Measurements from ENCODE around the gene ATAT1. TPM values are rescaled to one million over a fixed set of nuclear protein-coding genes. Genes with fewer than 3 reads are reported as not detected.
A peak's percentile ranks its signal among the peaks of the same experiment; 100 is the strongest.
"Not testable (repeated sequence)": the region's sequence is repeated elsewhere in the genome, so short reads cannot be mapped to it uniquely, and the experiment has no call there.

The ATAT1 gene
- total RNA-seq, 2 experiments from 2014 or later, result 7.6 to 8.7 TPM

DNA sequence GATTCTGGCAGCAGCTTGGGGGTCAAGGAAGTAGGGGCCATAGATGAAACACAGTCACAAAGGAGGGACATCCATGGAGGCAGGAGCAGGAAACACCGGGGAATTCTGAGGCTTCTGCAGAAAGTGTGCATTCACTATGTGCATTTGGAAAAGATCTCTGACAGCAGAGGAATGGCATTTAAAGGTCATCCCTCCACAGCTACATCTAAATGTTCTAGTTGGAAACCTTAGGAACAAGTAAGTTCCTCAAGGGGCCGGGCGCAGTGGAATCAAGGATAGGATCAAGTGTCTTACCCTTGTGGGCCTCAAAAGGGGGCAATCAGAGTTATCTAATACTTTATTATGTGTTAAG lies 29.0 kb downstream of the ATAT1 start:
- H3K9me3 Mint-ChIP-seq, result no peaks in the 10 kb centered on the region
- POLR2A ChIA-PET, result no interaction called here
- CTCF ChIA-PET, result interaction anchor here (1.1 kb wide), 1 partner anchor 75 kb away, joined by 3 read pairs; no protein-coding TSS in a partner anchor
- DNase-seq, result no peak
- H3K27ac Mint-ChIP-seq, result no peak overlapping the region
- no peaks in the 10 kb centered on the region for H3K4me1 Mint-ChIP-seq (ENCODE audit: low read depth)
- intact Hi-C loops (cut with micrococcal nuclease), result no loop called here
- peaks cover 34% of the 10 kb centered on the region for H3K36me3 Mint-ChIP-seq
- H3K27me3 Mint-ChIP-seq, result no peaks in the 10 kb centered on the region
- no peak overlapping the region for H3K4me3 Mint-ChIP-seq

DNA sequence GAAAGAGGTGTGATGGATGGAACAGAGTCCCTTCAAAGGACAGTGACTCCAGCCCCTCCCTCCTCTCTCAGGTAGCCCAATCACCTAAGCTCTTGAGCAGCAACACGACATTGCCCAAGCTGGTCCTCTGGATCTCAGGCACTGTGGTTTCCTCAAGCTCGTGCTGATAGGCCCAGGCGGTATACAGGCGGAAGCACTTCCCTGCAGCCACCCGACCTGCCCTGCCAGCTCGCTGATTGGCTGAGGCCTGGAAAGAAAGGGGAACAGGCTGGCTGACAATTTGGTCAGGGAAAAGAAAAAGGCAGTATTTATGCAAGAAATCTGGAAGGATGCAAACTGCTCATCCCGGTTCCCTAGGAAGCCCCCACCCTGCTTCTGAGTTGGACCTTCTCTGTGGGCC lies 29.8 kb downstream of the ATAT1 start:
- peaks cover 33% of the 10 kb centered on the region for H3K36me3 Mint-ChIP-seq

DNA sequence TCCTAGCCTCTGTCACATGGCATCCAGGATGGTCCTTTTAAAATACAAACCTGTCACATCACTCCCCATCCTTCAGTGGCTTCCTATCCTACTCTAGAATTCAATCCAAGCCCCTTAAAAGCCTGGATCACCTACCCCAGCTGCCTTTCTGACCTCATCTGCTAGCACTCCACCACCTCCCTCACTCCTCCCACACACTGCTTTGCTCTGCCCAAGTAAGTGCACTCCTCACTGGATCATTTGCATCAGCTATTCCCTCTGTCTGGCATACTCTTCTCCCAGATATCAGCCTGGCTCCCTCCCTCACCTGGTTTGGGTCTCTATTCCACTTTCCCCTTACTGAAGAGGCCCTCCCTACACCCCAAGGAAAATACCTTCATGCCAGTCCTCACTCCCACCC lies 30.8 kb downstream of the ATAT1 start:
- H3K27ac Mint-ChIP-seq, result no peak overlapping the region
- POLR2A ChIA-PET, result no interaction called here
- peaks cover 37% of the 10 kb centered on the region for H3K36me3 Mint-ChIP-seq
- CTCF ChIA-PET, result no interaction called here
- no peaks in the 10 kb centered on the region for H3K4me1 Mint-ChIP-seq (ENCODE audit: low read depth)
- H3K9me3 Mint-ChIP-seq, result no peaks in the 10 kb centered on the region
- H3K27me3 Mint-ChIP-seq, result no peaks in the 10 kb centered on the region
- intact Hi-C loops (cut with micrococcal nuclease), result no loop called here
- H3K4me3 Mint-ChIP-seq, result no peak overlapping the region
- DNase-seq, result no peak

More for the DNA sequence above, 29.8 kb downstream of the ATAT1 start:
- H3K9me3 Mint-ChIP-seq, result no peaks in the 10 kb centered on the region
- ChIA-PET POLR2A (no interaction called here), CTCF (no interaction called here)
- H3K27ac Mint-ChIP-seq, result no peak overlapping the region
- no peaks in the 10 kb centered on the region for H3K4me1 Mint-ChIP-seq (ENCODE audit: low read depth)
- DNase-seq, result no peak
- intact Hi-C loops (cut with micrococcal nuclease), result no loop called here
- H3K4me3 Mint-ChIP-seq, result no peak overlapping the region
- H3K27me3 Mint-ChIP-seq, result no peaks in the 10 kb centered on the region

DNA sequence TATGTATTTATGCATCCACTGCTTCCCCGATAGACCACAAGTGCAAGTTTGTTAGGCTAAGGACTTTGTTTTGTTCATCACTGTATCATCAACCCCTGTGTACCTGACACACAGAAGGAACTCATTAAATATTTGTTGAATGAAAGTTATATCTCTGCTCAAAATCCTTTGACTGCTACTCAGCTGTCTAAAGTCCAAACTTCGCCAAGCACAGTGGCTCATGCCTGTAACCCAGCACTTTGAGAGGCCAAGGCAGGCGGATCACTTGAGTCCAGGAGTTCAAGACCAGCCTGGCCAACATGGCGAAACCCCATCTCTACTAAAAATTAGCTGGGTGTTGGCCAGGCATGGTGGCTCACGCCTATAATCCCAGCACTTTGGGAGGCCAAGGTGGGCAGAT lies 31.2 kb downstream of the ATAT1 start:
- H3K36me3 Mint-ChIP-seq, result peaks cover 37% of the 10 kb centered on the region
- DNase-seq; H3K9me3 Mint-ChIP-seq; POLR2A ChIA-PET; H3K4me3 Mint-ChIP-seq; H3K4me1 Mint-ChIP-seq (ENCODE audit: low read depth); H3K27me3 Mint-ChIP-seq; intact Hi-C loops (cut with micrococcal nuclease); H3K27ac Mint-ChIP-seq: not testable (repeated sequence)
- CTCF ChIA-PET, result interaction anchor here (1.0 kb wide), 1 partner anchor 64 kb away, joined by 5 read pairs; no protein-coding TSS in a partner anchor

DNA sequence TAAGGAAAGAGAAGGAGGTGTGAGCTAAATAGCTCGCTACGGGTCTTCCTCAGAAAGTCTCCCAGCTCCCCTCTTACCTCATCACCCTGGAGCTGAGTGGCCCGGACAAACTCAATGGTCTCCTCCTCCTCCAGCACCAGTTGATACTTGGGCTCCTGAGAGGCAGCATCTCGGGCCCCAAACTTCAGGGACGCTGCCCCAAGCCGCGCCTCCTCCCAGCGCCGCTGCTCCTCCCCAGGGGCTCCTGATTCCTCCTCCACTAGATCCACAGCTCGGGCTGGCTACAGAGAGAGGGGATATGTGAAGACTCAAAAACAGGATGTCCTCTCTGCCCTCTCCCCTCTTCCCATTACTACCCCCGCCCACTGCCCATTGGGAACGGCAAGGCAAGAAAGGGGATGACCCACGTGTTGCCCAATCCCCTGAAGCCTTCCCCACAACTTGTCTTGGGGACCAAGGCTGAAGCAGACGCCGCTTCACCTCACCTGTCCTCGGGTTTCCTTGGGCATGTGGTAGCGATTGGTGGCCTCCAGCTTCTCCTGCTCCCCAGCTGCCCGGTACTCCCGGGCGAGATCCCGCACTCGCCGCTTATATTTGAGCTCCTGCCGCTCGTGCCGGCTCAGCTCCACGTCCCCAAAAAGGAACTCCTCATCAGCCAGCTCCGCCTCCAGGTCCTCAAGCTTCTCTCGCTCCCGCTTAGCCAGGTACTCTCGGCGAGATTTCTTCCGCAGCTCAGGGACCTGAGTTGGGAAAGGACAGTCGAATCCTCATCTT lies 38.5 kb downstream of the ATAT1 start:
- intact Hi-C loops (cut with micrococcal nuclease), result no loop called here
- Mint-ChIP-seq H3K27me3 (no peaks in the 10 kb centered on the region), H3K27ac (peak overlapping the region; percentile 73), H3K9me3 (no peaks in the 10 kb centered on the region), H3K4me1 (ENCODE audit: low read depth) (peaks cover 12% of the 10 kb centered on the region), H3K4me3 (no peak overlapping the region), H3K36me3 (peaks cover 45% of the 10 kb centered on the region)
- CTCF ChIA-PET, result interaction anchor here (0.9 kb wide), 3 partner anchors 66 to 124 kb away, joined by 3 to 4 read pairs (median 3); no protein-coding TSS in a partner anchor
- DNase-seq, result no peak
- POLR2A ChIA-PET, result interaction anchor here (1.4 kb wide), 1 partner anchor 24 kb away, joined by 3 read pairs; no protein-coding TSS in a partner anchor

DNA sequence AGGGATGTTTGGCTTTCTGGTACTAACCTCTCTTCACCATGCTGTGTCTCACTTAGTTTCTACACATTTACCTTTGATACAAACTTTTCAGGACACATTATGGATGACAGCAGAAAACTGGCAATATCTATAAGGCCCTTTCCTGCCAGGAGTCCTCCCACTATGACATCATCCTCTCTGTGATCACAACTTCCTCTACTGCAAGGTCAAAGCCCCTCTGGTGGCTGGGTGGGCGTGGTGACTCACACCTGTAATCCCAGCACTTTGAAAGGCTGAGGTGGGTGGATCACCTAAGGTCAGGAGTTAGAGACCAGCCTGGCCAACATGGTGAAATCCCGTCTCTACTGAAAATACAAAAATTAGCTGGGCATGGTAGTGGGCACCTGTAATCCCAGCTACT lies 39.6 kb downstream of the ATAT1 start:
- H3K27me3 Mint-ChIP-seq; POLR2A ChIA-PET; intact Hi-C loops (cut with micrococcal nuclease); CTCF ChIA-PET; H3K9me3 Mint-ChIP-seq; H3K4me3 Mint-ChIP-seq: not testable (repeated sequence)
- DNase-seq, result peak; percentile 73
- H3K36me3 Mint-ChIP-seq, result peaks cover 47% of the 10 kb centered on the region
- peak overlapping the region; percentile 73 for H3K27ac Mint-ChIP-seq
- H3K4me1 Mint-ChIP-seq (ENCODE audit: low read depth), result peaks cover 21% of the 10 kb centered on the region

DNA sequence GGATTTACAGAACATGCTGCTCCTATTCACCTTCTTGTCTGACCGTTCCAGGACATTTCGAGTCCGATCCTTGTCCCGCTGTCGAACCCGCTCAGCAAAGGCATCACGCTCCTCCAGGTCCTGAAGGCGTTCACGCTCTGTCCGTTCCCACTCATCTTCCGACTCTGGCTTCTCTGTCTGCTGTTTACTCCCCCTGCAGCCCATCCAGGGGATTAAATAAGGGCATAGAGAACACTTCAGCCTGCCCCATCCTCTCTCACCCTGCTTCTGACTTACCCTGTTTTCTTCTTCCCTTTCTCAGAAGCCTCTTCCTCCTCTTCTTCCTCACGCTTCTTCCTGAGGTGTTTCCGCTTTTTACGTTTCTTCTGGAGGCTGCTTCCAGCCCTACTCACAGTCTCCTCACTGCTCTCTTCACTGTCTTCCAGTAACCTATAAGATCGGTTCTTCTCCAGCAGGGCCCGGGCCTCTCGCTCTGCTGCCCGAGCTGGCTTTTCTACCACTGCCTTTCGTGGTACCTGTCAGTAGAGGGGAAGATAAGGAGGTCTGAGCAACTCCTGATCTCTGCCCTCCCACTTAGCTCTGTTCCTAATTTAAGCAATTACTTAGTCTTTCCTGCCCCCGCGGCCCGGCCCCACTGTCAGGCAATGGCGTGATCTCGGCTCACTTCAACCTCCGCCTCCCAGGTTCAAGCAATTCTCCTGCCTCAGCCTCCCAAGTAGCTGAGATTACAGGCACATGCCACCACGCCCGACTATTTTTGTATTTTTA lies 44.3 kb downstream of the ATAT1 start:
- Mint-ChIP-seq H3K27ac (no peak overlapping the region), H3K4me3 (peak overlapping the region; percentile 91), H3K9me3 (no peaks in the 10 kb centered on the region), H3K36me3 (peaks cover 14% of the 10 kb centered on the region), H3K27me3 (no peaks in the 10 kb centered on the region), H3K4me1 (ENCODE audit: low read depth) (peaks cover 33% of the 10 kb centered on the region)
- no peak for DNase-seq
- intact Hi-C loops (cut with micrococcal nuclease), result no loop called here
- ChIA-PET POLR2A (no interaction called here), CTCF (interaction anchor here (1.5 to 19.8 kb wide), 2 partner anchors 56 to 126 kb away, joined by 4 to 628 read pairs; partner anchors contain the start of genes MDC1 and TUBB)

DNA sequence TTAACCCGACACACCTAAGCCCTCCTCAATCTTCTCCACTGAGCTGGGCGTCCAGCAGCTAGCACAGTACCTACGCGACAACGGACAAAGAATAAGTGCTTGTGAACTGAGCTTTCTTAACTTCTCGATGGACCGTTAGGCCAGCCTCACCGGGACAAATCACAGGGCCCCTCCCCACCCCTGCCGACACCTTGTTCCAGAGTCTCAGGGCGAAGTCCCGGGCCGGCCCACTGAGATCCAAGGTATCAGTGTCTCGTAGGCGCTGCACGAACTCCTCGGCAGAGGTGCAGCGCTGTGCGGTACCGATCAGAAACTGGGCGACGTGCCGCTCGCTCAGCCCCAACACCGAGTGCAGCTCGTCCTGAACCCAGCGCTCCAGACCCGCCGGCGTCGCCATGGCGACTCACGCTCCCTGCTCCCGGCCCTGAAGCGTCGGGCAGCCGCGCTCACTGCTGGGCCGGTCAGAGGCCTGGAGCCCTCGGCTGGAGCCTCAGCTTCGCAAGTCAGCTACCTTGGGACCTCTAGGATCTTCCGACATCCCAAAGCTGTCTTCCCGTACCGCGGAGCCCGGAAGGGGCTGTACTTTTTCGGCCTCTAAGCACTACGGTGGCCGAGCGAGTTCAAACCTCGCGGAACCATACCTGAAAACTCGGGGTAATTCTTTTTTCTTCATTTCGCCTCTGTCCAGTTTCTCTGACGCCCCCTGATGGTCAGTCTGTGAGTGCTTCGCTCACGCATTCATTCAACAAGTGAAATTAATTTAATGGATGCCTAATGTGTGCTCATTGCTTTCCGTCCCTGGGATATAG lies 46.0 kb downstream of the ATAT1 start, which contains the start of gene DHX16:
TSS of gene DHX16 (minus strand) at position 562 of the 809 bp plus-strand sequence. CDS start at position 397, 165 bp downstream.
- intact Hi-C loops (cut with micrococcal nuclease), result loop anchor here (1.0 to 2.0 kb wide), 4 partner anchors 10 to 190 kb away; partner anchors contain the start of genes C6orf136, MRPS18B and PPP1R10
- Mint-ChIP-seq H3K27me3 (no peaks in the 10 kb centered on the region), H3K4me1 (ENCODE audit: low read depth) (peaks cover 30% of the 10 kb centered on the region), H3K27ac (peak within 1 kb of the TSS; percentile 84), H3K9me3 (no peaks in the 10 kb centered on the region), H3K36me3 (peaks cover 23% of the 10 kb centered on the region), H3K4me3 (peak within 1 kb of the TSS; percentile 91)
- POLR2A ChIA-PET, result interaction anchor here (0.8 to 1.7 kb wide), 7 partner anchors 8 to 58 kb away, joined by 3 to 5 read pairs (median 4); partner anchors contain the start of genes MDC1 and MRPS18B
- DNase-seq, result peak; percentile 93
- CTCF ChIA-PET, result interaction anchor here (0.8 to 19.8 kb wide), 15 partner anchors 11 to 415 kb away, joined by 3 to 628 read pairs (median 4); partner anchors contain the start of genes MDC1, MRPS18B and TUBB

DNA sequence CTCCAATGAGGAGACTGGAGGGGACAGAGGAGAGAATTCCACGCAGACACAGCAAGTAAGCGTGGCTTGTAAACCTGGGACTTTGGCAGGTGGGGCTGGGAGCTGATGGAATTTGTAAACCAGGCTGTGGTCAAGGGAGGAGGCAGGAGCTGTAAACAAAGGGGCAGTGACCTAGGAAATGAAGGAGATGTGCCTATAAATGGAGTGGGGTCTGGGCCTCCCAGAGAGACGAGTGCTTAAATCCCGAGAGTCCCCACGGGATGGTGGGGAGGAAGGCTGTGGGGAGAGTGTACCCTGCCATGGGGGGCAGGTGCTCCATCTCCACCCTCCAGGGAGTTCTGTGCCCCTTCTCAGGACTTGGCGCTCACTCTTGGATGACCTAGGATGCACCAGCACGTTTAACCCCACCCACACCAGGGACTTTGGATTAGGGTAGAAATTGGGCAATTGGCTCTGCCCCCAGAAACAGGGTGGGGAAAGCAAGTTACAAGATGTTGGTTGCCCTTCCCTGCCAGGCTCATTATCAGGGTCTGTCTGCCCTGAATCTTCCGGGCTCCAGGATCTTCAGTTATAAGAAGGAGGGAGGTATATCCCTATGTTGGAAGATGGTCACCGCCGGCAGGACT lies 50.1 kb downstream of the ATAT1 start:
- intact Hi-C loops (cut with micrococcal nuclease), result no loop called here
- DNase-seq, result no peak
- no peak overlapping the region for H3K27ac Mint-ChIP-seq
- H3K4me3 Mint-ChIP-seq, result no peak overlapping the region
- H3K9me3 Mint-ChIP-seq, result no peaks in the 10 kb centered on the region
- H3K36me3 Mint-ChIP-seq, result peaks cover 50% of the 10 kb centered on the region
- H3K4me1 Mint-ChIP-seq (ENCODE audit: low read depth), result peaks cover 25% of the 10 kb centered on the region
- CTCF ChIA-PET, result interaction anchor here (19.8 kb wide), 1 partner anchor 50 kb away, joined by 628 read pairs; the partner anchor contains the start of genes MDC1 and TUBB
- POLR2A ChIA-PET, result interaction anchor here (1.2 kb wide), 1 partner anchor 45 kb away, joined by 3 read pairs; no protein-coding TSS in a partner anchor
- H3K27me3 Mint-ChIP-seq, result no peaks in the 10 kb centered on the region

DNA sequence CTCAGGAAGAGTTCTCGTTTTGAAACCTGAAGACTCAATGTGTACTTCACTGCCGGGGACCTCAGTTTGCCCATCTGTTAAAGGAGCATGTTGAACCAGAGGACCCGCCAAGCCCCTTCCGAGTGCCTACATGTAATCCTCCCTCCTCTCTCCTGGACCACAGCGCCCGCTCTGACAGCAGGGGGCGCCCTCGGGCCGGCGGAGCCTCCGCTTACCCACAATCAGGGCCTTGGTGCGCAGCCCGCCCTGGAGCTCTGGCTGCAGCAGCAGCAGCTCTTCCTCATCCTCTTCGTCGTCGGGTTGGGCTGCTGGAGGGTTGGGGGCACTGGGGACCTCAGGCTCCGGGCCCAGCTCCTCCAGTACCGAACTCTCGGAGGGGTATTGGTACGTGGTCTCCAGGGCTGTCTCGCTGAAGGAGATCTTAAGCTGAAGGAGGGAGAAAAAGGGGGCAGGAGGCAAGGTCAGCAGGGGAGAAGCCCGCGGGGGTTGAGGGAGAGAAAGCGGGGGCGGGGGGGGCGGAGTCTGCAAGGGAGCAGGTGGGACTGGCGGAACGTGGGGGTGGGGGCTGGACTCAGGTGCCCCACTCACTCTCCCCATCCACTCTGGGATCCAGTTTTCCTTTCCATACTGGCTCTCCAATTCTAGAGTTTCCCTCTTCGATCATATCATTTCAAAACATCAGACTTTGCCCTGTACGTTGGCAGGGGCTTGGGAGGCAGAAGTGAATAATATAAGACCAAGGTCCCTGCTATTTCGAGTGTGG lies 52.5 kb downstream of the ATAT1 start:
- H3K4me3 Mint-ChIP-seq, result peak overlapping the region; percentile 100
- H3K27ac Mint-ChIP-seq, result peak overlapping the region; percentile 99
- intact Hi-C loops (cut with micrococcal nuclease), result loop anchor here (1.0 to 2.0 kb wide), 3 partner anchors 11 to 198 kb away; partner anchors contain the start of gene NRM
- DNase-seq, result peak; percentile 94
- ChIA-PET CTCF (interaction anchor here (0.6 to 19.8 kb wide), 35 partner anchors 9 to 408 kb away, joined by 3 to 628 read pairs (median 4); partner anchors contain the start of genes ATAT1, MDC1, MRPS18B and NRM), POLR2A (interaction anchor here (1.1 to 14.8 kb wide), 6 partner anchors 12 to 61 kb away, joined by 3 to 209 read pairs (median 6); partner anchors contain the start of genes MDC1, MRPS18B, NRM and PPP1R10)
- H3K36me3 Mint-ChIP-seq, result peaks cover 71% of the 10 kb centered on the region
- H3K4me1 Mint-ChIP-seq (ENCODE audit: low read depth), result peaks cover 16% of the 10 kb centered on the region
- H3K27me3 Mint-ChIP-seq, result no peaks in the 10 kb centered on the region
- H3K9me3 Mint-ChIP-seq, result no peaks in the 10 kb centered on the region

All from activated CD4-positive, alpha-beta memory T cell treated with anti-CD3 and anti-CD28 coated beads for 36 hours (primary cell).